GM21723 (cell line): ENCODE results near the gene RAB3D.

ENCODE experiments used
- ATAC-seq: cut with Tn5 transposase; IDR thresholded peaks from one replicate; pipeline ENCODE4 v1.9.1; 2021; ENCODE audit warnings: mild to moderate bottlenecking, moderate library complexity; ENCODE audit not compliant: unreplicated experiment

RAB3D gene

GRCh38 chr19:11299946-11300810 is 39.3 kb downstream of the RAB3D start:
- ATAC-seq: no peak

- ATAC-seq: no peak
These were observed 43.2 kb downstream of the RAB3D start for GRCh38 chr19:11296264-11296663.

- no peak for ATAC-seq
These were observed 43.7 kb downstream of the RAB3D start, which contains the start of gene TSPAN16 for GRCh38 chr19:11295665-11296245. TSPAN16 (plus strand) TSS chr19:11296160; CDS start chr19:11296298, 138 bp downstream.

- no peak for ATAC-seq
These were observed 44.3 kb downstream of the RAB3D start for GRCh38 chr19:11295180-11295579.

GRCh38 chr19:11293433-11294389 is 45.7 kb downstream of the RAB3D start:
- ATAC-seq: no peak

GRCh38 chr19:11291991-11292390 is 47.5 kb downstream of the RAB3D start:
- no peak for ATAC-seq

GRCh38 chr19:11291415-11291814 is 48.0 kb downstream of the RAB3D start:
- no peak for ATAC-seq

GRCh38 chr19:11290256-11290655 is 49.2 kb downstream of the RAB3D start:
- ATAC-seq: no peak

- ATAC-seq: no peak
These were observed 51.1 kb downstream of the RAB3D start for GRCh38 chr19:11288349-11288748.

- ATAC-seq: no peak
These were observed 53.0 kb downstream of the RAB3D start for GRCh38 chr19:11286312-11286974.

- ATAC-seq: no peak
These were observed 54.9 kb downstream of the RAB3D start for GRCh38 chr19:11284515-11284914.

- ATAC-seq: no peak
These were observed 58.0 kb downstream of the RAB3D start for GRCh38 chr19:11281356-11282049.

- no peak for ATAC-seq
These were observed 59.8 kb downstream of the RAB3D start for GRCh38 chr19:11279505-11280236.

GRCh38 chr19:11278670-11279069 is 60.8 kb downstream of the RAB3D start:
- ATAC-seq: no peak

- no peak for ATAC-seq
These were observed 64.8 kb downstream of the RAB3D start for GRCh38 chr19:11274533-11275086.

GRCh38 chr19:11273989-11274388 is 65.5 kb downstream of the RAB3D start:
- ATAC-seq: no peak

GRCh38 chr19:11273296-11273695 is 66.2 kb downstream of the RAB3D start:
- ATAC-seq: no peak
